GM23338 (cell line): ENCODE results near the gene PPP1R3A. TPM values are rescaled to one million over a fixed set of nuclear protein-coding genes. Genes with fewer than 3 reads are reported as not detected.

Experiments
- ETS1 ChIP-seq: IDR thresholded peaks from 2 replicates; pipeline ENCODE4 v1.6.1; 2016; ENCODE audit warnings: antibody characterized with exemption
- EZH2 ChIP-seq: fragments of 200-600 bp; sonication (generic); IDR thresholded peaks from one replicate; pipeline ENCODE4 v1.8.0; 2017; ENCODE audit warnings: antibody characterized with exemption, mild to moderate bottlenecking, low read depth; ENCODE audit not compliant: unreplicated experiment
- REST ChIP-seq: IDR thresholded peaks from one replicate; pipeline ENCODE4 v1.6.1; 2018; ENCODE audit warnings: antibody characterized with exemption; ENCODE audit not compliant: unreplicated experiment
- ZNF462 ChIP-seq: fragments of 250-450 bp; sonication (Bioruptor Pico); IDR thresholded peaks from 2 replicates; pipeline ENCODE4 v1.5.0; 2020; ENCODE audit warnings: mild to moderate bottlenecking, moderate library complexity
- polyA plus RNA-seq: library from polyadenylated mRNA; unstranded; fragments of >200 nt; fragmentation: Nextera tagmentation; extraction: Ambion mirVana; gene quantifications from 2 replicates; pipeline ENCODE4 v1.2.1, GENCODE V29; 2016
- total RNA-seq: library from RNA; depleted of rRNA; stranded (reverse); fragments of >200 nt; shearing (Covaris generic); gene quantifications from 2 replicates; pipeline ENCODE4 v1.2.3, GENCODE V29; 2014

Gene PPP1R3A
- total and polyA plus RNA-seq, 2 experiments from 2014 or later = 0.28 TPM; not detected in 1

- TF ChIP-seq ZNF462 (CRISPR knock-in tag) = no peak
- TF ChIP-seq EZH2 = no peak
- no peak for TF ChIP-seq REST
- TF ChIP-seq ETS1 = no peak
Measured at GRCh38 chr7:113873554-113874151, 45.2 kb downstream of the PPP1R3A start (continued).
